Measurements from ENCODE around the gene SPAG17. TPM values are rescaled to one million over a fixed set of nuclear protein-coding genes. Genes with fewer than 3 reads are reported as not detected.

SPAG17 gene
- total RNA-seq, 1 experiment from 2014 or later, result not detected

DNA sequence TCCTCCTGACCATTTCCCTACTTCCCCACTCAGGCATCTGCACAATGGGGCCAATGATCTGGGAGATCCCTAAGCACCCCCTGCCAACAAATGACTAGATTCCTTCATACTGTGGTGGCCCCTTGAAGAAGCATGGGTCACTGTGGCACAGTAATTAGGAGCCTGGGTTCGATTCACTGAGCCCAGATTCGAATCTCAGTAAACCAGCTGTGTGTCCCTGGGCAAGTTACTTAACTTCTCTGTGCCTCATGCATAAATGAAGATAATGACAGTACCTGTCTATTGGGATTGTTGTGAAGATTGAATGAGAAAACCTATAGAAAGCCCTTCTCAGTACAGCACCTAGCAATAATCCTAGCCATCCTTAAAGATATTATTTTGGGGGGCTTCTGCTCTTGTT, 27.5 kb downstream of the SPAG17 start:
- Histone ChIP-seq H3K36me3 (ENCODE audit: insufficient read depth, low read length) (no peaks in the 10 kb centered on the region), H3K79me2 (ENCODE audit: low read length) (no peaks in the 10 kb centered on the region), H3K4me3 (ENCODE audit: low read length) (no peak overlapping the region), H3K27me3 (ENCODE audit: low read length) (no peaks in the 10 kb centered on the region), H2AFZ (ENCODE audit: low read length) (no peak overlapping the region), H3K9ac (ENCODE audit: low read length) (no peak overlapping the region), H4K20me1 (ENCODE audit: insufficient read depth, low read depth, low read length) (no peaks in the 10 kb centered on the region), H3K27ac (ENCODE audit: low read length) (no peak overlapping the region), H3K4me2 (ENCODE audit: low read depth, low read length, poor library complexity, severe bottlenecking) (no peak overlapping the region), H3K4me1 (ENCODE audit: low read length) (no peaks in the 10 kb centered on the region), H3K9me2 (replicated peaks; ENCODE audit: insufficient read depth, low read length) (no peaks in the 10 kb centered on the region), H3K9me3 (ENCODE audit: low read length) (no peaks in the 10 kb centered on the region)
- DNase-seq, result no peak

- Histone ChIP-seq H3K9me2 (replicated peaks; ENCODE audit: insufficient read depth, low read length) (no peaks in the 10 kb centered on the region), H3K27me3 (ENCODE audit: low read length) (no peaks in the 10 kb centered on the region), H3K9me3 (ENCODE audit: low read length) (no peaks in the 10 kb centered on the region), H4K20me1 (ENCODE audit: insufficient read depth, low read depth, low read length) (no peaks in the 10 kb centered on the region), H3K27ac (ENCODE audit: low read length) (no peak overlapping the region), H3K4me2 (ENCODE audit: low read depth, low read length, poor library complexity, severe bottlenecking) (no peak overlapping the region), H3K36me3 (ENCODE audit: insufficient read depth, low read length) (no peaks in the 10 kb centered on the region), H3K9ac (ENCODE audit: low read length) (no peak overlapping the region), H2AFZ (ENCODE audit: low read length) (no peak overlapping the region), H3K79me2 (ENCODE audit: low read length) (no peaks in the 10 kb centered on the region), H3K4me3 (ENCODE audit: low read length) (no peak overlapping the region), H3K4me1 (ENCODE audit: low read length) (no peaks in the 10 kb centered on the region)
- DNase-seq, result no peak
Measured at GRCh38 chr1:118155106-118155505, 29.9 kb downstream of the SPAG17 start.

GRCh38 chr1:118154220-118154619, 30.8 kb downstream of the SPAG17 start:
- Histone ChIP-seq H3K27me3 (ENCODE audit: low read length) (no peaks in the 10 kb centered on the region), H3K36me3 (ENCODE audit: insufficient read depth, low read length) (no peaks in the 10 kb centered on the region), H3K4me1 (ENCODE audit: low read length) (no peaks in the 10 kb centered on the region), H3K4me2 (ENCODE audit: low read depth, low read length, poor library complexity, severe bottlenecking) (no peak overlapping the region), H3K9me2 (replicated peaks; ENCODE audit: insufficient read depth, low read length) (no peaks in the 10 kb centered on the region), H3K27ac (ENCODE audit: low read length) (no peak overlapping the region), H3K79me2 (ENCODE audit: low read length) (no peaks in the 10 kb centered on the region), H3K9me3 (ENCODE audit: low read length) (no peaks in the 10 kb centered on the region), H3K9ac (ENCODE audit: low read length) (no peak overlapping the region), H4K20me1 (ENCODE audit: insufficient read depth, low read depth, low read length) (no peaks in the 10 kb centered on the region), H3K4me3 (ENCODE audit: low read length) (no peak overlapping the region), H2AFZ (ENCODE audit: low read length) (no peak overlapping the region)
- peak; percentile 50 for DNase-seq

DNA sequence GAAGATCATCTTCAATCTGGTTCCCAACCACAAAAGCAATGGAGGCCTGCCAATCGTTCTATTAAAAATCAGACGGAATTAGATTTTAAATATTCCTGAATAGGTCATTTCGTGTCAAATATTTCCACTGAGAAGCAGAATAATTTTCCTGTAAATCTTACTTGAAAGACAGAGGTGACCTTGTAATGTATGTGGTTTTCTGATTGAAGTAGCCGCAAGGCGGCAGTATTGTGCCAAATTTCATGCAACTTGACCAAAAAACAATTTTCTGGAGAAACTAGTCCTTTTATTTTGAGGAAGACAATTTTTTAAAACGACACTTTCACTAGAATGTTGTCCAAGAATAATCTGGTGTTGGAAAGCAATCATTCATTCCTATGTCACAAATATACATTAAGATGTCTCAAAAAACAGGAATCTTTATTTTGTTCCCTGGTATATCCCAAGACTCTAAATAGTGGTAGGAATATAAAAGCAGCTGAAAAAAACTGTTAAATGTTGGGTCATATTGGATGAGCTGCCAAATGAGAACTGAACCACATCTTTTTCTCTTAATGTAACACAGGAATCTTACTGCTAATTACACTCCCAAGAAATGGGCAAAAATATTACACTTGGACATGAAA, 33.6 kb downstream of the SPAG17 start:
- H4K20me1 ChIP-seq (ENCODE audit: insufficient read depth, low read depth, low read length), result no peaks in the 10 kb centered on the region
- H3K36me3 ChIP-seq (ENCODE audit: insufficient read depth, low read length), result no peaks in the 10 kb centered on the region
- H3K27ac ChIP-seq (ENCODE audit: low read length), result no peak overlapping the region
- no peaks in the 10 kb centered on the region for H3K4me1 ChIP-seq (ENCODE audit: low read length)
- no peaks in the 10 kb centered on the region for H3K79me2 ChIP-seq (ENCODE audit: low read length)
- peak; percentile 79 for DNase-seq
- H3K9me2 ChIP-seq (replicated peaks; ENCODE audit: insufficient read depth, low read length), result no peaks in the 10 kb centered on the region
- no peak overlapping the region for H3K9ac ChIP-seq (ENCODE audit: low read length)
- no peaks in the 10 kb centered on the region for H3K9me3 ChIP-seq (ENCODE audit: low read length)
- no peaks in the 10 kb centered on the region for H3K27me3 ChIP-seq (ENCODE audit: low read length)
- no peak overlapping the region for H2AFZ ChIP-seq (ENCODE audit: low read length)
- H3K4me2 ChIP-seq (ENCODE audit: low read depth, low read length, poor library complexity, severe bottlenecking), result no peak overlapping the region
- H3K4me3 ChIP-seq (ENCODE audit: low read length), result no peak overlapping the region

- Histone ChIP-seq H3K27ac (ENCODE audit: low read length) (no peak overlapping the region), H3K9me2 (replicated peaks; ENCODE audit: insufficient read depth, low read length) (no peaks in the 10 kb centered on the region), H3K79me2 (ENCODE audit: low read length) (no peaks in the 10 kb centered on the region), H3K4me3 (ENCODE audit: low read length) (no peak overlapping the region), H3K36me3 (ENCODE audit: insufficient read depth, low read length) (no peaks in the 10 kb centered on the region), H2AFZ (ENCODE audit: low read length) (no peak overlapping the region), H3K9ac (ENCODE audit: low read length) (no peak overlapping the region), H3K9me3 (ENCODE audit: low read length) (no peaks in the 10 kb centered on the region), H3K4me2 (ENCODE audit: low read depth, low read length, poor library complexity, severe bottlenecking) (no peak overlapping the region), H3K27me3 (ENCODE audit: low read length) (no peaks in the 10 kb centered on the region), H3K4me1 (ENCODE audit: low read length) (no peaks in the 10 kb centered on the region), H4K20me1 (ENCODE audit: insufficient read depth, low read depth, low read length) (no peaks in the 10 kb centered on the region)
- no peak for DNase-seq
Measured at GRCh38 chr1:118149799-118150198, 35.2 kb downstream of the SPAG17 start.

DNA sequence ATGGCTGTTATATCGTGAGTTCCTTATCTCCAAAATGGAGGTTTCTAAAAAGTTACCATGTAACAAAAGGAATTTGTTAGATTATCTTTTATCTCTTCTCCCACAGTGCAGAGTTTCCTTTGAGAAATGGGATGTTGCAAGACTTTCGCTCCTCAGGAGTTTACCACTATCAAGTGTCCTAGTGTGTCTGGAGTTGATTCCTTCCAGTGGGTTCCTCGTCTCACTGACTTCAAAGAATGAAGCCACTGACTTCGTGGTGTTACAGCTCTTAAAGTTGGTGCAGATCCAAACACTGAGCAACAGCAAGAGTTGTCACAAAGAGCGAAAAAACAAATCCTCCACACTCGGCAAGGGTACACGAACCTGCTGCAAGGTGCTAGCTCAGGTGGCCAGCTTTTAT, 37.0 kb downstream of the SPAG17 start:
- H3K9me3 ChIP-seq (ENCODE audit: low read length), result no peaks in the 10 kb centered on the region
- no peaks in the 10 kb centered on the region for H3K9me2 ChIP-seq (replicated peaks; ENCODE audit: insufficient read depth, low read length)
- no peaks in the 10 kb centered on the region for H3K79me2 ChIP-seq (ENCODE audit: low read length)
- DNase-seq, result no peak
- no peaks in the 10 kb centered on the region for H3K36me3 ChIP-seq (ENCODE audit: insufficient read depth, low read length)
- H3K4me2 ChIP-seq (ENCODE audit: low read depth, low read length, poor library complexity, severe bottlenecking), result no peak overlapping the region
- H3K4me1 ChIP-seq (ENCODE audit: low read length), result no peaks in the 10 kb centered on the region
- H4K20me1 ChIP-seq (ENCODE audit: insufficient read depth, low read depth, low read length), result no peaks in the 10 kb centered on the region
- H3K27ac ChIP-seq (ENCODE audit: low read length), result no peak overlapping the region
- H2AFZ ChIP-seq (ENCODE audit: low read length), result no peak overlapping the region
- no peaks in the 10 kb centered on the region for H3K27me3 ChIP-seq (ENCODE audit: low read length)
- no peak overlapping the region for H3K9ac ChIP-seq (ENCODE audit: low read length)
- no peak overlapping the region for H3K4me3 ChIP-seq (ENCODE audit: low read length)

DNA sequence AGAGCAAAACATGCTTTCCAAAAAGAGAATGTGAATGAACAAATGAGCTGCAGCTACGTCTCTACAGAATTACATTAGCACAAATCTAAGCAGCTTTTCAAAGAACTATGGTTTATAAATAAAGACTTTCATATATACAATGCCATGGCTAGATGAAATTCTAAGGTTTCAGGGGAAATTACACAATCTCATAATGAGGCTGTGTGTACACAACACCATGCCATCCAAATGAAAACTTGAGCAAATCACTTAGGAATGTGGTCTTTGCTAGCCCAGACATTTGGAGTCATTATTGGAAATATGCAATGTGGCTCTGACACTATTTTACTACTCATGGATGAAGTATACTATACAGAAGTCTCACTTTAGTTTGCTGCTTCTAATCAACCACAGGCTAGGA, 37.5 kb downstream of the SPAG17 start:
- no peaks in the 10 kb centered on the region for H3K9me2 ChIP-seq (replicated peaks; ENCODE audit: insufficient read depth, low read length)
- no peak overlapping the region for H3K27ac ChIP-seq (ENCODE audit: low read length)
- H3K36me3 ChIP-seq (ENCODE audit: insufficient read depth, low read length), result no peaks in the 10 kb centered on the region
- H3K9me3 ChIP-seq (ENCODE audit: low read length), result no peaks in the 10 kb centered on the region
- H2AFZ ChIP-seq (ENCODE audit: low read length), result no peak overlapping the region
- H3K9ac ChIP-seq (ENCODE audit: low read length), result no peak overlapping the region
- no peaks in the 10 kb centered on the region for H3K27me3 ChIP-seq (ENCODE audit: low read length)
- H3K4me3 ChIP-seq (ENCODE audit: low read length), result no peak overlapping the region
- H3K79me2 ChIP-seq (ENCODE audit: low read length), result no peaks in the 10 kb centered on the region
- H3K4me1 ChIP-seq (ENCODE audit: low read length), result no peaks in the 10 kb centered on the region
- no peaks in the 10 kb centered on the region for H4K20me1 ChIP-seq (ENCODE audit: insufficient read depth, low read depth, low read length)
- no peak overlapping the region for H3K4me2 ChIP-seq (ENCODE audit: low read depth, low read length, poor library complexity, severe bottlenecking)
- DNase-seq, result no peak

GRCh38 chr1:118145721-118146120, 39.3 kb downstream of the SPAG17 start:
- Histone ChIP-seq H3K9me2 (replicated peaks; ENCODE audit: insufficient read depth, low read length) (no peaks in the 10 kb centered on the region), H3K4me2 (ENCODE audit: low read depth, low read length, poor library complexity, severe bottlenecking) (no peak overlapping the region), H3K9me3 (ENCODE audit: low read length) (no peaks in the 10 kb centered on the region), H3K79me2 (ENCODE audit: low read length) (no peaks in the 10 kb centered on the region), H3K9ac (ENCODE audit: low read length) (no peak overlapping the region), H4K20me1 (ENCODE audit: insufficient read depth, low read depth, low read length) (no peaks in the 10 kb centered on the region), H3K36me3 (ENCODE audit: insufficient read depth, low read length) (no peaks in the 10 kb centered on the region), H3K27me3 (ENCODE audit: low read length) (no peaks in the 10 kb centered on the region), H2AFZ (ENCODE audit: low read length) (no peak overlapping the region), H3K4me1 (ENCODE audit: low read length) (no peaks in the 10 kb centered on the region), H3K27ac (ENCODE audit: low read length) (no peak overlapping the region), H3K4me3 (ENCODE audit: low read length) (no peak overlapping the region)
- no peak for DNase-seq

DNA sequence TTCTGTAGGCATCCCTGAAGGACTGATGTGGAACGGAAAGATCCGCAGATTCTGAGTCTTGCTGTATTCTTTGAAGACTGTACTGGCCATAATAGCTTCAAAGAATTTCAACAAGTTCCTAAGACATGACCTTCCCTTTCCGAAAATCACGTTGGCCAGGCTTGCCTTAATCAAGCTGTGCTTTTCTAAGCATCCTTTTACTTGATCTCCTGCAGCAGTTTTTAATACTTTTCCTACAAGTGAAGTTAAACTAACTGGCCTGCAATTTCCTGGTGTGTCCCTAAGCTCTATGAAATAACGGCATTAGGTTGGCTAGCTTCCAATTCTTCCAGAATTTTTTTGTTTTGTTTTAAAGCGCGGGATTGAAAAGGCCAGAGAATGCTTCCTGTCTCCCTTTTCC, 40.3 kb downstream of the SPAG17 start:
- no peaks in the 10 kb centered on the region for H4K20me1 ChIP-seq (ENCODE audit: insufficient read depth, low read depth, low read length)
- H3K9me2 ChIP-seq (replicated peaks; ENCODE audit: insufficient read depth, low read length), result no peaks in the 10 kb centered on the region
- H3K9ac ChIP-seq (ENCODE audit: low read length), result no peak overlapping the region
- no peaks in the 10 kb centered on the region for H3K4me1 ChIP-seq (ENCODE audit: low read length)
- H3K79me2 ChIP-seq (ENCODE audit: low read length), result no peaks in the 10 kb centered on the region
- no peak overlapping the region for H3K27ac ChIP-seq (ENCODE audit: low read length)
- H2AFZ ChIP-seq (ENCODE audit: low read length), result no peak overlapping the region
- H3K27me3 ChIP-seq (ENCODE audit: low read length), result no peaks in the 10 kb centered on the region
- no peaks in the 10 kb centered on the region for H3K36me3 ChIP-seq (ENCODE audit: insufficient read depth, low read length)
- H3K4me3 ChIP-seq (ENCODE audit: low read length), result no peak overlapping the region
- no peaks in the 10 kb centered on the region for H3K9me3 ChIP-seq (ENCODE audit: low read length)
- no peak overlapping the region for H3K4me2 ChIP-seq (ENCODE audit: low read depth, low read length, poor library complexity, severe bottlenecking)
- no peak for DNase-seq

Data from Karpas-422 (cell line).